K562 (cell line): Measurements from ENCODE around the gene C16orf96. TPM values are rescaled to one million over a fixed set of nuclear protein-coding genes. Genes with fewer than 3 reads are reported as not detected.

Source experiments
- ATAC-seq: fragments of 200-7000 bp; cut with Tn5 transposase; 3 replicates; pipeline ENCODE4 v1.9.1; 2020; ENCODE audit warnings: moderate library complexity
- BruUV-seq: library from RNA; stranded (reverse); fragments of 400-500 nt; replicated peaks from 2 replicates; lab custom pipeline; 2021; lab: Mats Ljungman, UMichigan
- CTCF ChIA-PET: fragments of 300-600 bp; formaldehyde crosslinking; extraction: SDS; loops from one replicate; lab custom pipeline; 2021; ENCODE audit warnings: low intra/inter-chr PET ratio; lab: Yijun Ruan, JAX
- POLR2A ChIA-PET: fragments of 300-600, 350-650 bp; sonication (Branson Sonifier 250); formaldehyde crosslinking; extraction: SDS; loops from one replicate; lab custom pipeline; 2021; ENCODE audit warnings: antibody characterized with exemption, inconsistent platforms; lab: Yijun Ruan, JAX
- DNase-seq, 4 experiments: peaks; one replicate each; pipeline versions ENCODE4 v3.0.0 to v3.0.0-alpha.2; 2011 to 2018; ENCODE audit warnings: low spot score in 3 of 4, mixed read lengths in 3 of 4; ENCODE audit errors: extremely low read depth in 1 of 4
- FAIRE-seq: peaks from 2 replicates; lab custom pipeline; 2011; peaks lifted over from hg19 to GRCh38; lab: Jason Lieb, UNC
- H2AFZ ChIP-seq: 2 replicates; pipeline ENCODE4 v1.6.0; 2011; ENCODE audit warnings: low read depth, low read length, control low read depth, inconsistent platforms
- H3K27ac ChIP-seq: fragments of 200-600 bp; 3 replicates; pipeline ENCODE4 v1.8.0; 2011; ENCODE audit warnings: low read depth, mild to moderate bottlenecking, control low read depth, inconsistent platforms, low read length, moderate library complexity, mixed read lengths; ENCODE audit errors: extremely low read depth
- H3K27me3 ChIP-seq, 2 experiments: fragments of 300-600 bp in 1 of 2; 2 replicates in 1 of 2; 3 replicates in 1 of 2; pipeline versions ENCODE4 v1.6.0 to v1.8.0; 2011; ENCODE audit warnings: inconsistent platforms in 2 of 2, low read length in 2 of 2, mild to moderate bottlenecking in 1 of 2, mixed read lengths in 1 of 2, moderate library complexity in 1 of 2; ENCODE audit not compliant: control insufficient read depth in 2 of 2, insufficient read depth in 2 of 2
- H3K36me3 ChIP-seq: fragments of 300-600 bp; 3 replicates; pipeline ENCODE4 v1.8.0; 2011; ENCODE audit warnings: mild to moderate bottlenecking, low read length, inconsistent platforms; ENCODE audit not compliant: control insufficient read depth, insufficient read depth
- H3K4me1 ChIP-seq, 2 experiments: fragments of 200-600 bp in 1 of 2; replicated peaks in 1 of 2; 2 replicates in 1 of 2; 3 replicates in 1 of 2; pipeline versions ENCODE4 v1.5.1 to v1.8.0; 2011; ENCODE audit warnings: inconsistent platforms in 2 of 2, low read length in 2 of 2, mild to moderate bottlenecking in 1 of 2, mixed read lengths in 1 of 2, moderate library complexity in 1 of 2; ENCODE audit not compliant: control insufficient read depth in 2 of 2, insufficient read depth in 2 of 2
- H3K4me2 ChIP-seq: 2 replicates; pipeline ENCODE4 v1.6.1; 2011; ENCODE audit warnings: low read length, control low read depth, inconsistent platforms, mixed read lengths; ENCODE audit not compliant: insufficient read depth
- H3K4me3 ChIP-seq: fragments of 200-600 bp; sonication (generic), shearing (Covaris generic); 2 replicates; pipeline ENCODE4 v1.5.1; 2016; ENCODE audit warnings: control low read depth, inconsistent platforms
- H3K79me2 ChIP-seq: fragments of 200-600 bp; 3 replicates; pipeline ENCODE4 v1.8.0; 2011; ENCODE audit warnings: low read length, inconsistent platforms; ENCODE audit not compliant: control insufficient read depth, insufficient read depth
- H3K9ac ChIP-seq, 2 experiments: 2 replicates each; pipeline versions ENCODE4 v1.6.0 to v1.6.1; 2011; ENCODE audit warnings: low read depth in 2 of 2, low read length in 2 of 2, control low read depth in 1 of 2, inconsistent platforms in 1 of 2, mild to moderate bottlenecking in 1 of 2, mixed read lengths in 1 of 2; ENCODE audit not compliant: insufficient read depth in 1 of 2
- H3K9me1 ChIP-seq: one replicate; pipeline ENCODE4 v1.6.0; 2011; ENCODE audit warnings: inconsistent platforms, mild to moderate bottlenecking, low read length, moderate library complexity; ENCODE audit not compliant: control insufficient read depth, insufficient read depth
- H3K9me3 ChIP-seq: replicated peaks from 2 replicates; pipeline ENCODE4 v1.5.1; 2011; ENCODE audit warnings: low read depth, low read length, inconsistent platforms; ENCODE audit not compliant: control insufficient read depth, insufficient read depth
- H4K20me1 ChIP-seq: replicated peaks from 2 replicates; pipeline ENCODE4 v1.6.1; 2011; ENCODE audit warnings: low read length, inconsistent platforms, mixed read lengths; ENCODE audit not compliant: control insufficient read depth, insufficient read depth
- LCOR ChIP-seq: sonication (generic); formaldehyde crosslinking; IDR thresholded peaks from 2 replicates; pipeline ENCODE4 v1.8.0; 2022; ENCODE audit warnings: mild to moderate bottlenecking, missing genetic modification reagents
- POLR2AphosphoS5 ChIP-seq: IDR thresholded peaks from 2 replicates; pipeline ENCODE4 v1.6.1; 2011; ENCODE audit warnings: mild to moderate bottlenecking, low read depth, low read length, moderate library complexity; ENCODE audit not compliant: control insufficient read depth, insufficient read depth
- PTBP1 ChIP-seq: fragments of 200-400 bp; formaldehyde crosslinking; IDR thresholded peaks from 2 replicates; pipeline ENCODE4 v1.6.1; 2017; ENCODE audit warnings: low read depth, low read length
- RBFOX2 ChIP-seq: fragments of 200-400 bp; formaldehyde crosslinking; IDR thresholded peaks from 2 replicates; pipeline ENCODE4 v1.6.1; 2017; ENCODE audit warnings: low read depth, mild to moderate bottlenecking, low read length, moderate library complexity
- SMC3 ChIP-seq: conservative IDR thresholded peaks from 2 replicates; pipeline ENCODE4 v1.6.1; 2011; ENCODE audit warnings: low read depth, low read length, improper control_type of control experiment; ENCODE audit not compliant: insufficient read depth
- TAF7 ChIP-seq: fragments of 450-650 bp; IDR thresholded peaks from 2 replicates; pipeline ENCODE4 v1.6.1; 2016; ENCODE audit warnings: missing genetic modification characterization, missing compliant biosample characterization
- THRAP3 ChIP-seq: fragments of 450-650 bp; IDR thresholded peaks from 2 replicates; pipeline ENCODE4 v1.6.1; 2016; ENCODE audit warnings: mild to moderate bottlenecking, inconsistent platforms, borderline replicate concordance
- ZC3H11A ChIP-seq: IDR thresholded peaks from 2 replicates; pipeline ENCODE4 v1.6.1; 2012; ENCODE audit warnings: low read depth, low read length, improper control_type of control experiment
- ZNF431 ChIP-seq: sonication (generic); formaldehyde crosslinking; IDR thresholded peaks from 2 replicates; pipeline ENCODE4 v1.8.0; 2022; ENCODE audit warnings: mild to moderate bottlenecking, missing genetic modification reagents
- WGBS: fragments of 100-300 bp; shearing (Covaris generic); methylation state at CpG from one replicate; pipeline ENCODE4 v1.1.6; 2016; ENCODE audit warnings: low coverage, mixed read lengths; ENCODE audit not compliant: insufficient coverage; ENCODE audit errors: missing lambda C conversion rate; 5-methylcytosine and 5-hydroxymethylcytosine counted together
- in situ Hi-C: fragments of 300-500 bp; cut with MboI; formaldehyde crosslinking; loops from 4 replicates; pipeline ENCODE4 v1.15.0; 2018; ENCODE audit warnings: inconsistent platforms, mixed read lengths
- intact Hi-C: fragments of 100-400 bp; cut with micrococcal nuclease; formaldehyde crosslinking; loops from 2 replicates; pipeline ENCODE4 v1.14.2; 2022
- polyA plus RNA-seq, 8 experiments: library from polyadenylated mRNA; depleted of rRNA in 4 of 8; stranded (reverse) in 5 of 8; unstranded in 3 of 8; fragments of >200 nt; fragmentation: Nextera tagmentation in 2 of 8; fragmentation: Illumina TruSeq in 1 of 8; extraction: Ambion mirVana in 2 of 8; extraction: Trizol in 1 of 8; gene quantifications; 2 replicates each; pipeline versions ENCODE4 v1.2.1 to v1.2.3, GENCODE V29; 2011 to 2014; ENCODE audit warnings: inconsistent platforms in 1 of 8, missing spikeins in 1 of 8
- total RNA-seq, 7 experiments: library from RNA; depleted of rRNA in 6 of 7; stranded (reverse); fragments of >200 nt in 6 of 7; fragmentation: Illumina TruSeq in 2 of 7; extraction: Trizol in 2 of 7; gene quantifications; 2 replicates each; pipeline versions ENCODE4 v1.2.1 to v1.2.3, GENCODE V29; 2011 to 2021; ENCODE audit warnings: low replicate concordance in 1 of 7
- TF ChIP-seq, protein P1 (sequence below): sonication (generic); formaldehyde crosslinking; IDR thresholded peaks from 2 replicates; pipeline ENCODE4 v1.8.0; 2022; ENCODE audit warnings: missing genetic modification reagents, mild to moderate bottlenecking, borderline replicate concordance
- TF ChIP-seq, protein P2 (sequence below): fragments of 450-650 bp; formaldehyde crosslinking; IDR thresholded peaks from 2 replicates; pipeline ENCODE4 v1.4.0; 2020; ENCODE audit warnings: mild to moderate bottlenecking, mixed read lengths
- TF ChIP-seq, protein P3 (sequence below), 2 experiments: IDR thresholded peaks; 2 replicates each; pipeline ENCODE4 v1.6.1; 2011; ENCODE audit warnings: borderline replicate concordance in 1 of 2, control low read depth in 1 of 2, low read depth in 1 of 2, low read length in 1 of 2, mild to moderate bottlenecking in 1 of 2, mixed read lengths in 1 of 2, moderate library complexity in 1 of 2; ENCODE audit not compliant: insufficient read depth in 1 of 2, insufficient read length in 1 of 2, poor library complexity in 1 of 2, severe bottlenecking in 1 of 2; ENCODE audit errors: extremely low read depth in 1 of 2
- TF ChIP-seq, protein P4 (sequence below): fragments of 250-450 bp; sonication (Bioruptor Pico); IDR thresholded peaks from 2 replicates; pipeline ENCODE4 v1.5.0; 2021; ENCODE audit warnings: mild to moderate bottlenecking, borderline replicate concordance
- TF ChIP-seq, protein P5 (sequence below): sonication (generic); formaldehyde crosslinking; IDR thresholded peaks from 2 replicates; pipeline ENCODE4 v1.9.0; 2022; ENCODE audit warnings: mild to moderate bottlenecking, missing genetic modification reagents

The C16orf96 gene
- total and polyA plus RNA-seq, 9 of the 15 experiments (the other 6 are each of a cell fraction or from before 2014, with no cell fraction given) = not detected

DNA sequence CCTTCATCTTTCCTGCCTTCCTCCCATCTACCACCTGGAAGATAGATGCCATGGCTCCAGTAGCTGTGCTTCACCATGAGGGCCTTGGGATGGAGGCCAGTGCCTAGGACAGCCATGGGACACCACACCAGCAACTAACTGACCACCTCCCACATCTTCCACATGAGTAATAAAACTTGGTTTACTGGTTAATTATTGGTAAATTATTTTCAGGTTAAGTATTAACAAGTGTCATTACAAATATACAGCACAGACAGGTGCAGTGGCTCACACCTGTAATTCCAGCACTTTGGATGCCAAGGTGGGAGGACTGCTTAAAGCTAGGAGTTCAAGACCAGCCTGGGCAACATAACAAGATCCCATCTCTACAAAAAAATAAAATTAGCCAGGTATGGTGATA is 31.6 kb upstream of the C16orf96 start (continued):
- TF ChIP-seq, protein P1, sequence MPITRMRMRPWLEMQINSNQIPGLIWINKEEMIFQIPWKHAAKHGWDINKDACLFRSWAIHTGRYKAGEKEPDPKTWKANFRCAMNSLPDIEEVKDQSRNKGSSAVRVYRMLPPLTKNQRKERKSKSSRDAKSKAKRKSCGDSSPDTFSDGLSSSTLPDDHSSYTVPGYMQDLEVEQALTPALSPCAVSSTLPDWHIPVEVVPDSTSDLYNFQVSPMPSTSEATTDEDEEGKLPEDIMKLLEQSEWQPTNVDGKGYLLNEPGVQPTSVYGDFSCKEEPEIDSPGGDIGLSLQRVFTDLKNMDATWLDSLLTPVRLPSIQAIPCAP (CRISPR knock-in tag) = no peak
- TF ChIP-seq POLR2AphosphoS5 = no peak
- no peak for TF ChIP-seq SMC3
- no peak for TF ChIP-seq PTBP1
- TF ChIP-seq LCOR = no peak
- no peak for TF ChIP-seq TAF7

DNA sequence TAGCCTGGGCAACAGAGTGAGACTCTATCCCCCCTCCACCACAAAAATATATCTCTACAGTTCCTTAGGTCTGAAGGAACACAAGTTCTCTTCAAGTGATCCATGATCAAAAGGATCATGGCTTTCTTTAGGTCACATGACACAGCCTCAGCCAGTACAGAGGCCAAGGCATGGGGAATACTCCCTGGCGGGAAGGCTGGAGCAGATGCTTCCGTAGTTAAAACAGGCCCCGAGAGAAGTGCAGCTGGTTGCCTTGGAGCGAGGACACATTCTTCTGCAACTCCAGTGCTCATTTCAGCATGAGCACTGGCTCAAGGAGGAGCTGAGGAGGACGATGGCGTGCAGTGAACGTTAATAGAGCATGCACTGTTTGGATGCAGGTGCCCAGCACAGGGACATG is 31.1 kb upstream of the C16orf96 start:
- no peak for DNase-seq
- no peak for ATAC-seq
- Histone ChIP-seq H3K79me2 (no peaks in the 10 kb centered on the region), H3K9ac (no peak overlapping the region; a peak in 2 of 4 replicates), H3K27ac (no peak overlapping the region), H3K4me1 (peaks cover 14 to 25% of the 10 kb centered on the region in 2 experiments; a peak in 4 of 5 replicates), H2AFZ (no peak overlapping the region), H3K9me3 (no peaks in the 10 kb centered on the region), H3K27me3 (peaks cover 0 to 4% of the 10 kb centered on the region in 2 experiments; a peak in 1 of 5 replicates), H3K36me3 (no peaks in the 10 kb centered on the region), H3K4me3 (no peak overlapping the region), H3K4me2 (no peak overlapping the region), H4K20me1 (no peaks in the 10 kb centered on the region), H3K9me1 (no peaks in the 10 kb centered on the region)
- in situ Hi-C loops (no loop called here), intact Hi-C loops (loop anchor here (10.0 kb wide), 1 partner anchor 430 kb away; the partner anchor contains the start of gene SEC14L5)
- 58% methylated on average over 4 of the region's 7 CpGs for WGBS
- FAIRE-seq = no peak
- ChIA-PET CTCF (no interaction called here), POLR2A (no interaction called here)
- BruUV-seq = no TSS peak
- TF ChIP-seq, protein P2, sequence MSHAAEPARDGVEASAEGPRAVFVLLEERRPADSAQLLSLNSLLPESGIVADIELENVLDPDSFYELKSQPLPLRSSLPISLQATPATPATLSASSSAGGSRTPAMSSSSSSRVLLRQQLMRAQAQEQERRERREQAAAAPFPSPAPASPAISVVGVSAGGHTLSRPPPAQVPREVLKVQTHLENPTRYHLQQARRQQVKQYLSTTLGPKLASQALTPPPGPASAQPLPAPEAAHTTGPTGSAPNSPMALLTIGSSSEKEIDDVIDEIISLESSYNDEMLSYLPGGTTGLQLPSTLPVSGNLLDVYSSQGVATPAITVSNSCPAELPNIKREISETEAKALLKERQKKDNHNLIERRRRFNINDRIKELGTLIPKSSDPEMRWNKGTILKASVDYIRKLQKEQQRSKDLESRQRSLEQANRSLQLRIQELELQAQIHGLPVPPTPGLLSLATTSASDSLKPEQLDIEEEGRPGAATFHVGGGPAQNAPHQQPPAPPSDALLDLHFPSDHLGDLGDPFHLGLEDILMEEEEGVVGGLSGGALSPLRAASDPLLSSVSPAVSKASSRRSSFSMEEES (CRISPR knock-in tag) = peak; percentile 80
- TF ChIP-seq, protein P3, sequence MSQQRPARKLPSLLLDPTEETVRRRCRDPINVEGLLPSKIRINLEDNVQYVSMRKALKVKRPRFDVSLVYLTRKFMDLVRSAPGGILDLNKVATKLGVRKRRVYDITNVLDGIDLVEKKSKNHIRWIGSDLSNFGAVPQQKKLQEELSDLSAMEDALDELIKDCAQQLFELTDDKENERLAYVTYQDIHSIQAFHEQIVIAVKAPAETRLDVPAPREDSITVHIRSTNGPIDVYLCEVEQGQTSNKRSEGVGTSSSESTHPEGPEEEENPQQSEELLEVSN (IDR thresholded peaks at IDR 0.05; ENCODE audit: borderline replicate concordance in 1 of 2, extremely low read depth in 1 of 2, insufficient read depth in 1 of 2, insufficient read length in 1 of 2, low read depth in 1 of 2, low read length in 1 of 2, poor library complexity in 1 of 2, severe bottlenecking in 1 of 2) = peak in 1 of 2 experiments; percentile 60
- no peak for TF ChIP-seq THRAP3
- TF ChIP-seq RBFOX2 = no peak
- TF ChIP-seq, protein P4, sequence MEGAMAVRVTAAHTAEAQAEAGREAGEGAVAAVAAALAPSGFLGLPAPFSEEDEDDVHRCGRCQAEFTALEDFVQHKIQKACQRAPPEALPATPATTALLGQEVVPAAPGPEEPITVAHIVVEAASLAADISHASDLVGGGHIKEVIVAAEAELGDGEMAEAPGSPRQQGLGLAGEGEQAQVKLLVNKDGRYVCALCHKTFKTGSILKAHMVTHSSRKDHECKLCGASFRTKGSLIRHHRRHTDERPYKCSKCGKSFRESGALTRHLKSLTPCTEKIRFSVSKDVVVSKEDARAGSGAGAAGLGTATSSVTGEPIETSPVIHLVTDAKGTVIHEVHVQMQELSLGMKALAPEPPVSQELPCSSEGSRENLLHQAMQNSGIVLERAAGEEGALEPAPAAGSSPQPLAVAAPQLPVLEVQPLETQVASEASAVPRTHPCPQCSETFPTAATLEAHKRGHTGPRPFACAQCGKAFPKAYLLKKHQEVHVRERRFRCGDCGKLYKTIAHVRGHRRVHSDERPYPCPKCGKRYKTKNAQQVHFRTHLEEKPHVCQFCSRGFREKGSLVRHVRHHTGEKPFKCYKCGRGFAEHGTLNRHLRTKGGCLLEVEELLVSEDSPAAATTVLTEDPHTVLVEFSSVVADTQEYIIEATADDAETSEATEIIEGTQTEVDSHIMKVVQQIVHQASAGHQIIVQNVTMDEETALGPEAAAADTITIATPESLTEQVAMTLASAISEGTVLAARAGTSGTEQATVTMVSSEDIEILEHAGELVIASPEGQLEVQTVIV (CRISPR knock-in tag) = no peak
- TF ChIP-seq ZNF431 (CRISPR knock-in tag) = no peak
- no peak for TF ChIP-seq ZC3H11A
- TF ChIP-seq, protein P5, sequence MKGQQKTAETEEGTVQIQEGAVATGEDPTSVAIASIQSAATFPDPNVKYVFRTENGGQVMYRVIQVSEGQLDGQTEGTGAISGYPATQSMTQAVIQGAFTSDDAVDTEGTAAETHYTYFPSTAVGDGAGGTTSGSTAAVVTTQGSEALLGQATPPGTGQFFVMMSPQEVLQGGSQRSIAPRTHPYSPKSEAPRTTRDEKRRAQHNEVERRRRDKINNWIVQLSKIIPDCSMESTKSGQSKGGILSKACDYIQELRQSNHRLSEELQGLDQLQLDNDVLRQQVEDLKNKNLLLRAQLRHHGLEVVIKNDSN (CRISPR knock-in tag) = 0 out of 2 replicates have a peak, but pooled peaks have one; percentile 30
